Keratinocyte (primary cell): Measurements from ENCODE around the gene OBSCN. TPM values are rescaled to one million over a fixed set of nuclear protein-coding genes. Genes with fewer than 3 reads are reported as not detected.

Experiments
- DNase-seq: peaks from one replicate; pipeline ENCODE4 v3.0.0-alpha.2; 2011; ENCODE audit warnings: low read depth, missing footprints, low spot score
- FAIRE-seq: peaks from 2 replicates; lab custom pipeline; 2011; peaks lifted over from hg19 to GRCh38; lab: Jason Lieb, UNC
- H2AFZ ChIP-seq: 2 replicates; pipeline ENCODE4 v1.6.0; 2012; ENCODE audit warnings: low read length, control low read depth, inconsistent platforms; ENCODE audit not compliant: control insufficient read depth
- H3K27ac ChIP-seq: 2 replicates; pipeline ENCODE4 v1.5.1; 2011; ENCODE audit warnings: low read length; ENCODE audit not compliant: control insufficient read depth, insufficient read depth
- H3K27me3 ChIP-seq: 3 replicates; pipeline ENCODE4 v1.6.0; 2011; ENCODE audit warnings: low read length; ENCODE audit not compliant: control insufficient read depth, insufficient read depth; ENCODE audit errors: extremely low read depth
- H3K36me3 ChIP-seq, 2 experiments: 2 replicates in 1 of 2; 3 replicates in 1 of 2; pipeline ENCODE4 v1.5.1; 2011; ENCODE audit warnings: low read length in 2 of 2, mild to moderate bottlenecking in 1 of 2; ENCODE audit not compliant: control insufficient read depth in 2 of 2, insufficient read depth in 2 of 2; ENCODE audit errors: extremely low read depth in 1 of 2
- H3K4me1 ChIP-seq: 3 replicates; pipeline ENCODE4 v1.5.1; 2011; ENCODE audit warnings: low read length; ENCODE audit not compliant: control insufficient read depth, insufficient read depth; ENCODE audit errors: extremely low read depth
- H3K4me2 ChIP-seq: 3 replicates; pipeline ENCODE4 v1.6.0; 2011; ENCODE audit warnings: low read depth, low read length; ENCODE audit not compliant: control insufficient read depth, insufficient read depth; ENCODE audit errors: extremely low read depth
- H3K4me3 ChIP-seq, 3 experiments: fragments of 200-600 bp in 1 of 3; sonication (generic) in 1 of 3; 2 replicates in 2 of 3; 3 replicates in 1 of 3; pipeline ENCODE4 v1.5.1; 2011 to 2016; ENCODE audit warnings: low read length in 3 of 3, mild to moderate bottlenecking in 3 of 3, control low read depth in 2 of 3, inconsistent platforms in 1 of 3, low read depth in 1 of 3, mixed read lengths in 1 of 3, mixed run types in 1 of 3, moderate library complexity in 1 of 3; ENCODE audit not compliant: control insufficient read depth in 2 of 3, insufficient read depth in 2 of 3; ENCODE audit errors: extremely low read depth in 1 of 3
- H3K79me2 ChIP-seq: 2 replicates; pipeline ENCODE4 v1.6.0; 2012; ENCODE audit warnings: low read length; ENCODE audit not compliant: control insufficient read depth, insufficient read depth
- H3K9ac ChIP-seq: 3 replicates; pipeline ENCODE4 v1.6.0; 2011; ENCODE audit warnings: low read length; ENCODE audit not compliant: control insufficient read depth, insufficient read depth; ENCODE audit errors: extremely low read depth
- H3K9me1 ChIP-seq: 3 replicates; pipeline ENCODE4 v1.6.0; 2011; ENCODE audit warnings: low read length; ENCODE audit not compliant: control insufficient read depth, insufficient read depth; ENCODE audit errors: extremely low read depth
- H3K9me3 ChIP-seq: 2 replicates; pipeline ENCODE4 v1.5.1; 2012; ENCODE audit warnings: low read depth, low read length; ENCODE audit not compliant: control insufficient read depth
- H4K20me1 ChIP-seq: 3 replicates; pipeline ENCODE4 v1.6.0; 2011; ENCODE audit warnings: low read length; ENCODE audit not compliant: control insufficient read depth, insufficient read depth; ENCODE audit errors: extremely low read depth
- EZH2 ChIP-seq: IDR thresholded peaks from one replicate; pipeline ENCODE4 v1.6.1; 2012; ENCODE audit warnings: inconsistent platforms, mild to moderate bottlenecking, low read length, moderate library complexity
- dilution Hi-C: fragments of 300-500 bp; cut with MboI; formaldehyde crosslinking; loops from one replicate; pipeline ENCODE4 v1.7.0; 2020; ENCODE audit warnings: low sequenced_read_pairs; ENCODE audit not compliant: extremely low pct_ligation_motif_present
- polyA plus RNA-seq, 5 experiments: library from polyadenylated mRNA; depleted of rRNA in 3 of 5; stranded (reverse) in 3 of 5; stranded (forward) in 1 of 5; unstranded in 1 of 5; fragments of >200 nt; gene quantifications; 1 replicate in 1 of 5; 2 replicates in 3 of 5; 3 replicates in 1 of 5; pipeline versions ENCODE4 v1.2.1 to v1.2.3, GENCODE V29; 2011 to 2012; ENCODE audit warnings: missing spikeins in 2 of 5, low read depth in 1 of 5, low replicate concordance in 1 of 5
- TF ChIP-seq, protein P1 (sequence below), 3 experiments: IDR thresholded peaks in 1 of 3; conservative IDR thresholded peaks in 1 of 3; optimal IDR thresholded peaks in 1 of 3; 2 replicates in 2 of 3; 3 replicates in 1 of 3; pipeline versions ENCODE3 to v1.5.1; 2011; ENCODE audit warnings: low read length in 3 of 3, mild to moderate bottlenecking in 3 of 3, moderate library complexity in 2 of 3, control low read depth in 1 of 3, inconsistent platforms in 1 of 3; ENCODE audit not compliant: insufficient read depth in 2 of 3; ENCODE audit errors: extremely low read depth in 1 of 3

Gene OBSCN
- polyA plus RNA-seq, 1 donor (not counting 4 experiments of a cell fraction or from before 2014, with no cell fraction given) = 1.8 TPM

DNA sequence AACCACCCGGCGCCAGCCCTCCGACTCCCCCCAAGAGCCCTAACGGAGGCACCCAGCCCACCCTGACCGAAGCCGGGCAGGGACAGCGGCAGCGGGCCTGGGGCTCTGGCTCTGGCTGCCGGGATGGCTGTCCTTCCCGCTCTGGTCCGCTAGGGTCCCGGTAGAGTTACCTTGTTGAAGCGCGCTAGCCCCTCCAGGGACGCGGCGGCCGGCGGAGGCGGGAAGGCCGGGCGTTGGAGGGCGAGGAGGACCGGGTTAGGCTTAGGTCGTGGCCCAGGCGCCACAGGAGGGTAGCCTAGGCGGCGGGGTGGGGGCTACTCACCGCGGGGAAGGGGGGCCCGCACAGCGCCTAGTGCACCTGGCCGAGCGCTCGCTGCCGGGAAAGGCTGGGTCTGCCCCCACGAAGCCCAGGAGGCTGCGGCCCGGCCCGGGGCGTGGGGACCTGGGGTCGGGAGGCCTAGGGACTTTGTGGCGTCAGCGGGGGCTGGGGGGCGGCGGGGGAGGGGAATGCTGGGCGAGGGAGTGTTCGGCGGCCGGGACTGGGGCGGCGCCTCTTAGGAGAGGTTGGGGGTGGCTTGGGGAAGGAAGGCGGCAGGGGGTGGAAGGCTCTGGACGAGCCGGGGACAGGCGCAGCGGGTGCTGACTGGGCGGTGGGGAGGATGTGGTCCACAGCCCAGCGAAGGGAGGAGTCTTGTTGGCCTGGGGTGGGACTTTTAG lies 208.5 kb downstream of the OBSCN start, which contains the start of gene TRIM17:
TSS of gene TRIM17 (minus strand) at position 645 of the 717 bp plus-strand sequence. CDS start 1,789 bp downstream, outside the sequence.
- Histone ChIP-seq H3K36me3 (peaks cover under 1 to 5% of the 10 kb centered on the region in 2 experiments), H3K9me3 (no peaks in the 10 kb centered on the region), H3K9me1 (no peaks in the 10 kb centered on the region), H3K9ac (peak within 1 kb of the TSS; percentile 47), H3K4me2 (peak within 1 kb of the TSS; percentile 79), H3K4me3 (peak within 1 kb of the TSS; percentile 47 to 67 (median 51)), H3K27ac (peak within 1 kb of the TSS; percentile 46), H2AFZ (no peak within 1 kb of the TSS), H3K79me2 (no peaks in the 10 kb centered on the region), H3K4me1 (peaks cover 21% of the 10 kb centered on the region), H3K27me3 (no peaks in the 10 kb centered on the region), H4K20me1 (no peaks in the 10 kb centered on the region)
- TF ChIP-seq, protein P1, sequence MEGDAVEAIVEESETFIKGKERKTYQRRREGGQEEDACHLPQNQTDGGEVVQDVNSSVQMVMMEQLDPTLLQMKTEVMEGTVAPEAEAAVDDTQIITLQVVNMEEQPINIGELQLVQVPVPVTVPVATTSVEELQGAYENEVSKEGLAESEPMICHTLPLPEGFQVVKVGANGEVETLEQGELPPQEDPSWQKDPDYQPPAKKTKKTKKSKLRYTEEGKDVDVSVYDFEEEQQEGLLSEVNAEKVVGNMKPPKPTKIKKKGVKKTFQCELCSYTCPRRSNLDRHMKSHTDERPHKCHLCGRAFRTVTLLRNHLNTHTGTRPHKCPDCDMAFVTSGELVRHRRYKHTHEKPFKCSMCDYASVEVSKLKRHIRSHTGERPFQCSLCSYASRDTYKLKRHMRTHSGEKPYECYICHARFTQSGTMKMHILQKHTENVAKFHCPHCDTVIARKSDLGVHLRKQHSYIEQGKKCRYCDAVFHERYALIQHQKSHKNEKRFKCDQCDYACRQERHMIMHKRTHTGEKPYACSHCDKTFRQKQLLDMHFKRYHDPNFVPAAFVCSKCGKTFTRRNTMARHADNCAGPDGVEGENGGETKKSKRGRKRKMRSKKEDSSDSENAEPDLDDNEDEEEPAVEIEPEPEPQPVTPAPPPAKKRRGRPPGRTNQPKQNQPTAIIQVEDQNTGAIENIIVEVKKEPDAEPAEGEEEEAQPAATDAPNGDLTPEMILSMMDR (optimal IDR thresholded peaks at IDR 0.05 in 1 of 3, IDR thresholded peaks at IDR 0.05 in 1 of 3, conservative IDR thresholded peaks at IDR 0.05 in 1 of 3; ENCODE audit: extremely low read depth in 1 of 3, insufficient read depth in 2 of 3, low read length in 3 of 3) = peak; percentile 26 to 54 (median 27)
- TF ChIP-seq EZH2 = peak; percentile 32
- DNase-seq = no peak
- no peak for FAIRE-seq
- dilution Hi-C loops = no loop called here

GRCh38 chr1:228417061-228417460 lies 209.2 kb downstream of the OBSCN start:
- no peaks in the 10 kb centered on the region for H3K9me1 ChIP-seq
- no peak overlapping the region for H2AFZ ChIP-seq
- no peak for TF ChIP-seq EZH2
- TF ChIP-seq, protein P1 (optimal IDR thresholded peaks at IDR 0.05 in 1 of 3, IDR thresholded peaks at IDR 0.05 in 1 of 3, conservative IDR thresholded peaks at IDR 0.05 in 1 of 3; ENCODE audit: extremely low read depth in 1 of 3, insufficient read depth in 2 of 3, low read length in 3 of 3) = no peak
- no peaks in the 10 kb centered on the region for H3K27me3 ChIP-seq
- no peaks in the 10 kb centered on the region for H3K79me2 ChIP-seq
- H3K4me3 ChIP-seq = peak overlapping the region in 2 of 3 experiments; percentile 16 to 23
- FAIRE-seq = no peak
- peaks cover 0 to 3% of the 10 kb centered on the region in 2 experiments for H3K36me3 ChIP-seq
- H3K4me1 ChIP-seq = peaks cover 21% of the 10 kb centered on the region
- DNase-seq = no peak
- no peaks in the 10 kb centered on the region for H4K20me1 ChIP-seq
- H3K9ac ChIP-seq = peak overlapping the region; percentile 1
- H3K9me3 ChIP-seq = no peaks in the 10 kb centered on the region
- H3K27ac ChIP-seq = peak overlapping the region; percentile 46
- peak overlapping the region; percentile 42 for H3K4me2 ChIP-seq
- dilution Hi-C loops = no loop called here
